ENCODE measurements around the gene DEFB114. TPM values are rescaled to one million over a fixed set of nuclear protein-coding genes. Genes with fewer than 3 reads are reported as not detected.

The DEFB114 gene
- total RNA-seq, 1 donor = not detected

DNA sequence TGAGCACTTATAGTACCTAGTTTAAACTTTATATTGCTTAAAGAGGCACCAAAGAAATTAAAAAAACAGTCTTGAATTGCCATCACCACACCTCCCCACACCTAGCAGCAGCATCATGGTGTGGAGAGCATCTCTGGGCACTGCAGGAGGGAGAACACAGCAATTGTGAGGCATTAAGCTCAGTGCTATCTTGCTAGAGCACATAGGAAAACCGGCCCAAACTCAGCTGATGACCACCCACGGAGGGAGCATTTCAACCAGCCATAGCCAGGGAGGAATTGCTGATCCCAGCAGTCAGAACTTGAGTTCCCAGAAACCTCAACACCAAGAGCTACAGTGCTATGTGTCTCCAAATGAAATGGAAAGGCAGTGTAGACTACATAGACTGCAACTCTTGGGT, 24.9 kb upstream of the DEFB114 start:
- no peaks in the 10 kb centered on the region for H3K79me2 ChIP-seq (ENCODE audit: insufficient read depth, low read length)
- H4K20me1 ChIP-seq (ENCODE audit: insufficient read depth, low read length) = no peaks in the 10 kb centered on the region
- no peaks in the 10 kb centered on the region for H3K27me3 ChIP-seq (ENCODE audit: insufficient read depth, low read length)
- H3K4me2 ChIP-seq (ENCODE audit: insufficient read depth, low read length) = no peak overlapping the region
- TF ChIP-seq, protein P1, sequence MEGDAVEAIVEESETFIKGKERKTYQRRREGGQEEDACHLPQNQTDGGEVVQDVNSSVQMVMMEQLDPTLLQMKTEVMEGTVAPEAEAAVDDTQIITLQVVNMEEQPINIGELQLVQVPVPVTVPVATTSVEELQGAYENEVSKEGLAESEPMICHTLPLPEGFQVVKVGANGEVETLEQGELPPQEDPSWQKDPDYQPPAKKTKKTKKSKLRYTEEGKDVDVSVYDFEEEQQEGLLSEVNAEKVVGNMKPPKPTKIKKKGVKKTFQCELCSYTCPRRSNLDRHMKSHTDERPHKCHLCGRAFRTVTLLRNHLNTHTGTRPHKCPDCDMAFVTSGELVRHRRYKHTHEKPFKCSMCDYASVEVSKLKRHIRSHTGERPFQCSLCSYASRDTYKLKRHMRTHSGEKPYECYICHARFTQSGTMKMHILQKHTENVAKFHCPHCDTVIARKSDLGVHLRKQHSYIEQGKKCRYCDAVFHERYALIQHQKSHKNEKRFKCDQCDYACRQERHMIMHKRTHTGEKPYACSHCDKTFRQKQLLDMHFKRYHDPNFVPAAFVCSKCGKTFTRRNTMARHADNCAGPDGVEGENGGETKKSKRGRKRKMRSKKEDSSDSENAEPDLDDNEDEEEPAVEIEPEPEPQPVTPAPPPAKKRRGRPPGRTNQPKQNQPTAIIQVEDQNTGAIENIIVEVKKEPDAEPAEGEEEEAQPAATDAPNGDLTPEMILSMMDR (IDR thresholded peaks at IDR 0.05; ENCODE audit: extremely low read depth, low read depth, low read length) = no peak
- H2AFZ ChIP-seq (ENCODE audit: low read length) = no peak overlapping the region
- H3K36me3 ChIP-seq (ENCODE audit: insufficient read depth, low read length) = no peaks in the 10 kb centered on the region
- H3K4me1 ChIP-seq (ENCODE audit: insufficient read depth, low read length) = no peaks in the 10 kb centered on the region
- H3K9me3 ChIP-seq (ENCODE audit: low read depth, low read length) = no peaks in the 10 kb centered on the region
- no peak for DNase-seq (ENCODE audit: insufficient read length, low spot score, missing footprints)
- H3K27ac ChIP-seq (ENCODE audit: low read depth, low read length) = no peak overlapping the region
- H3K4me3 ChIP-seq (ENCODE audit: insufficient read depth, low read length) = no peak overlapping the region

DNA sequence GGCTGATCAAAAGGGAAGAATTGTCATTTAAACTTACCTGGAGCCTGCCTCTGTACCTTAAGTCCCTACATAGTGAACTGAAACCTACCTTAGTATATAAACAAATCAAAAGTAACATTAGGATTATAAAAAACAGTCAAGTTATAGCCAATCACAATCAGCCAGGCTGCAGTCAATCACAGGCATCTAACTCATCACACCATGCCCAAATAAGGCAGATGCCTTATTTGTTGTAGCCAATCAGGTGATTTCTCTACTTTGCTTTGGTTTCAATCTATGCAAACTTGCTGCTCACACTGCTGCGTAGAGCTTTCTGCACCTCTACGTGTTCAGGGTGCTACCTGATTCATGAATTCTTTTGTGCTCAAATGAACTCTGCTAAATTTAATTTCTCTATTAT, 23.8 kb upstream of the DEFB114 start:
- H3K27ac ChIP-seq (ENCODE audit: low read depth, low read length) = no peak overlapping the region
- no peaks in the 10 kb centered on the region for H3K27me3 ChIP-seq (ENCODE audit: insufficient read depth, low read length)
- H3K4me2 ChIP-seq (ENCODE audit: insufficient read depth, low read length) = no peak overlapping the region
- no peak overlapping the region for H3K4me3 ChIP-seq (ENCODE audit: insufficient read depth, low read length)
- no peaks in the 10 kb centered on the region for H3K4me1 ChIP-seq (ENCODE audit: insufficient read depth, low read length)
- no peak overlapping the region for H2AFZ ChIP-seq (ENCODE audit: low read length)
- no peaks in the 10 kb centered on the region for H3K9me3 ChIP-seq (ENCODE audit: low read depth, low read length)
- no peaks in the 10 kb centered on the region for H4K20me1 ChIP-seq (ENCODE audit: insufficient read depth, low read length)
- H3K36me3 ChIP-seq (ENCODE audit: insufficient read depth, low read length) = no peaks in the 10 kb centered on the region
- no peaks in the 10 kb centered on the region for H3K79me2 ChIP-seq (ENCODE audit: insufficient read depth, low read length)
- no peak for DNase-seq (ENCODE audit: insufficient read length, low spot score, missing footprints)
- TF ChIP-seq, protein P1 (IDR thresholded peaks at IDR 0.05; ENCODE audit: extremely low read depth, low read depth, low read length) = no peak

DNA sequence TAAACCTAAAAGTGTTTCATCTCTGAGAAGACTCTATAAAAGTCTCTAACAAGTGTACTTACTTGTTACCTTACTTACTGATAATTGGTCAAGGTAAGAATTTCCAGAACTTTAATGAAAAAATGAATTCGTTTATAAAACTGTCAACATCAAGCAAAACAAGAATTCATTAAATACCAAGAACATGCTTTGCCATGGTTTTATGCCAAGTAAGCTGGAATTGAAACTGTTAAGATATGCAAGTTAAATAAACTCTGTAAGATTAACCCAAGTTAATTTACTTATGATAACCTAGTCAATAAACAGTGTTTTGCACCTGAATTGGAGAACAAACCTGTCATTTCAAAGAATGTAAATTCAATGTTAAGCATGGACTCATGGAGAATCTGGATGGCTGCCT, 22.6 kb upstream of the DEFB114 start:
- no peaks in the 10 kb centered on the region for H3K79me2 ChIP-seq (ENCODE audit: insufficient read depth, low read length)

DNA sequence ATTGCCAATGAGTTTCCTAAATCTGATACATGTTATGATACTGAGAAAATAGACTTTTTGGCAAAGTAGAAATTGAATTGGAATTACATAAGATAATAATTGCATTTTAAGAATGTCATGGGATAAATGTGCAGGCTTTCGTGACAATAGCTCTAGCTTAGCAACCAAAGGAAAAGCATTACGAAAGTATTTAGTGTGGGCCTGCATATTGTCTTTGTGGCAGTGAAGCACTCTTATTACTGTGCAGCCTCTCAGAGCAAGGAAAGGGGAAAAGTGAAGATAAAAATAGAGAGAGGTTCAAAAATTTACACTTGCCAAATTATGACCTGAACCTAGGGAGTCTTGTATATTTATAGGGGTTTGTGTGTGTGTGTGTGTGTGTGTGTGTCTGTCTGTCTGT, 18.1 kb upstream of the DEFB114 start:
- H3K27ac ChIP-seq (ENCODE audit: low read depth, low read length) = no peak overlapping the region
- H3K4me3 ChIP-seq (ENCODE audit: insufficient read depth, low read length) = no peak overlapping the region
- no peaks in the 10 kb centered on the region for H3K27me3 ChIP-seq (ENCODE audit: insufficient read depth, low read length)
- no peak overlapping the region for H2AFZ ChIP-seq (ENCODE audit: low read length)
- H3K9me3 ChIP-seq (ENCODE audit: low read depth, low read length) = no peaks in the 10 kb centered on the region
- H3K36me3 ChIP-seq (ENCODE audit: insufficient read depth, low read length) = no peaks in the 10 kb centered on the region
- H3K4me1 ChIP-seq (ENCODE audit: insufficient read depth, low read length) = no peaks in the 10 kb centered on the region
- DNase-seq (ENCODE audit: insufficient read length, low spot score, missing footprints) = no peak
- TF ChIP-seq, protein P1 (IDR thresholded peaks at IDR 0.05; ENCODE audit: extremely low read depth, low read depth, low read length) = no peak
- no peaks in the 10 kb centered on the region for H3K79me2 ChIP-seq (ENCODE audit: insufficient read depth, low read length)
- H4K20me1 ChIP-seq (ENCODE audit: insufficient read depth, low read length) = no peaks in the 10 kb centered on the region
- H3K4me2 ChIP-seq (ENCODE audit: insufficient read depth, low read length) = no peak overlapping the region

More for the DNA sequence above, 22.6 kb upstream of the DEFB114 start:
- Histone ChIP-seq H2AFZ (ENCODE audit: low read length) (no peak overlapping the region), H3K36me3 (ENCODE audit: insufficient read depth, low read length) (no peaks in the 10 kb centered on the region), H3K4me2 (ENCODE audit: insufficient read depth, low read length) (no peak overlapping the region), H3K4me1 (ENCODE audit: insufficient read depth, low read length) (no peaks in the 10 kb centered on the region), H3K27ac (ENCODE audit: low read depth, low read length) (no peak overlapping the region), H3K27me3 (ENCODE audit: insufficient read depth, low read length) (no peaks in the 10 kb centered on the region), H3K4me3 (ENCODE audit: insufficient read depth, low read length) (no peak overlapping the region), H3K9me3 (ENCODE audit: low read depth, low read length) (no peaks in the 10 kb centered on the region), H4K20me1 (ENCODE audit: insufficient read depth, low read length) (no peaks in the 10 kb centered on the region)
- TF ChIP-seq, protein P1 (IDR thresholded peaks at IDR 0.05; ENCODE audit: extremely low read depth, low read depth, low read length) = no peak
- DNase-seq (ENCODE audit: insufficient read length, low spot score, missing footprints) = no peak
